K562 (cell line): ENCODE measurements around the gene SAV1. TPM values are rescaled to one million over a fixed set of nuclear protein-coding genes. Genes with fewer than 3 reads are reported as not detected.

ENCODE experiments used
- polyA plus RNA-seq, 8 experiments: library from polyadenylated mRNA; depleted of rRNA in 4 of 8; stranded (reverse) in 5 of 8; unstranded in 3 of 8; fragments of >200 nt; fragmentation: Nextera tagmentation in 2 of 8; fragmentation: Illumina TruSeq in 1 of 8; extraction: Ambion mirVana in 2 of 8; extraction: Trizol in 1 of 8; gene quantifications; 2 replicates each; pipeline versions ENCODE4 v1.2.1 to v1.2.3, GENCODE V29; 2011 to 2014; ENCODE audit warnings: inconsistent platforms in 1 of 8, missing spikeins in 1 of 8
- small RNA-seq: library from RNA; depleted of rRNA; stranded (forward); fragments of <200 nt; gene quantifications from one replicate; pipeline ENCODE3, GENCODE V24; 2014
- total RNA-seq, 7 experiments: library from RNA; depleted of rRNA in 6 of 7; stranded (reverse); fragments of >200 nt in 6 of 7; fragmentation: Illumina TruSeq in 2 of 7; extraction: Trizol in 2 of 7; gene quantifications; 2 replicates each; pipeline versions ENCODE4 v1.2.1 to v1.2.3, GENCODE V29; 2011 to 2021; ENCODE audit warnings: low replicate concordance in 1 of 7

SAV1 gene
- total and polyA plus RNA-seq, 9 of the 15 experiments (the other 6 are each of a cell fraction or from before 2014, with no cell fraction given): 6.5 to 18.1 (median 16.1) TPM

Small RNA genes lying within 50 kb of the gene (small RNA-seq; reads per million reads assigned to genes)
- not detected for gene RN7SL452P

Other genes starting within 250 kb of the SAV1 start
- gene MAP4K5, start 135.7 kb downstream of the SAV1 start, total RNA-seq (2014; rRNA removed): 29.4 and 39.5 TPM in 2 replicates
- 18.0 and 18.4 TPM in 2 replicates for gene MAP4K5, start 135.7 kb downstream of the SAV1 start, total RNA-seq (2014; rRNA removed; fragmentation: Illumina TruSeq; extraction: Trizol)
- 17.2 and 18.1 TPM in 2 replicates for gene MAP4K5, start 135.7 kb downstream of the SAV1 start, total RNA-seq (2015; rRNA removed; fragmentation: Illumina TruSeq; extraction: Trizol)
- gene MAP4K5, start 135.7 kb downstream of the SAV1 start, total RNA-seq (2021): 23.9 and 24.7 TPM in 2 replicates
- 12.2 and 14.4 TPM in 2 replicates for gene MAP4K5, start 135.7 kb downstream of the SAV1 start, polyA plus RNA-seq (2011; rRNA removed)
- 15.2 and 18.0 TPM in 2 replicates for gene MAP4K5, start 135.7 kb downstream of the SAV1 start, polyA plus RNA-seq (2014; fragmentation: Illumina TruSeq; extraction: Trizol)
- gene MAP4K5, start 135.7 kb downstream of the SAV1 start, polyA plus RNA-seq (2014; fragmentation: Nextera tagmentation; extraction: Ambion mirVana): 1 to 10 TPM; 5.9 TPM
- 25.8 and 28.0 TPM in 2 replicates for gene MAP4K5, start 135.7 kb downstream of the SAV1 start, polyA plus RNA-seq (2014; rRNA removed)
- not detected in 2 replicates for gene ATL1, start 108.2 kb downstream of the SAV1 start, total RNA-seq (2014; rRNA removed)
- gene ATL1, start 108.2 kb downstream of the SAV1 start, total RNA-seq (2014; rRNA removed; fragmentation: Illumina TruSeq; extraction: Trizol): 0.07 TPM in 1 of 2 replicates, not detected in the other
- gene ATL1, start 108.2 kb downstream of the SAV1 start, total RNA-seq (2015; rRNA removed; fragmentation: Illumina TruSeq; extraction: Trizol): not detected in 2 replicates
- 0.16 TPM in 1 of 2 replicates, not detected in the other for gene ATL1, start 108.2 kb downstream of the SAV1 start, total RNA-seq (2021)
- 0.15 TPM in 1 of 2 replicates, not detected in the other for gene ATL1, start 108.2 kb downstream of the SAV1 start, polyA plus RNA-seq (2011; rRNA removed)
- gene ATL1, start 108.2 kb downstream of the SAV1 start, polyA plus RNA-seq (2014; fragmentation: Illumina TruSeq; extraction: Trizol): 0.04 TPM in 1 of 2 replicates, not detected in the other
- under 1 TPM; 0.07 to 0.15 TPM for gene ATL1, start 108.2 kb downstream of the SAV1 start, polyA plus RNA-seq (2014; fragmentation: Nextera tagmentation; extraction: Ambion mirVana)
- not detected in 2 replicates for gene ATL1, start 108.2 kb downstream of the SAV1 start, polyA plus RNA-seq (2014; rRNA removed)
- gene NIN, start 162.9 kb upstream of the SAV1 start, total RNA-seq (2014; rRNA removed): 4.3 and 4.8 TPM in 2 replicates
- gene NIN, start 162.9 kb upstream of the SAV1 start, total RNA-seq (2014; rRNA removed; fragmentation: Illumina TruSeq; extraction: Trizol): 6.8 and 7.8 TPM in 2 replicates
- 8.2 and 8.3 TPM in 2 replicates for gene NIN, start 162.9 kb upstream of the SAV1 start, total RNA-seq (2015; rRNA removed; fragmentation: Illumina TruSeq; extraction: Trizol)
- 7.4 and 8.4 TPM in 2 replicates for gene NIN, start 162.9 kb upstream of the SAV1 start, total RNA-seq (2021)
- 3.5 and 5.4 TPM in 2 replicates for gene NIN, start 162.9 kb upstream of the SAV1 start, polyA plus RNA-seq (2011; rRNA removed)
- gene NIN, start 162.9 kb upstream of the SAV1 start, polyA plus RNA-seq (2014; fragmentation: Illumina TruSeq; extraction: Trizol): 5.0 TPM in 2 replicates
- gene NIN, start 162.9 kb upstream of the SAV1 start, polyA plus RNA-seq (2014; fragmentation: Nextera tagmentation; extraction: Ambion mirVana): 1 to 10 TPM in 1 of 2 experiments, under 1 TPM in 1; 0.84 to 1.0 TPM
- gene NIN, start 162.9 kb upstream of the SAV1 start, polyA plus RNA-seq (2014; rRNA removed): 2.4 and 3.8 TPM in 2 replicates
- gene ABHD12B, start 203.7 kb upstream of the SAV1 start, total RNA-seq (2014; rRNA removed): not detected in 2 replicates
- gene ABHD12B, start 203.7 kb upstream of the SAV1 start, total RNA-seq (2014; rRNA removed; fragmentation: Illumina TruSeq; extraction: Trizol): not detected in 2 replicates
- not detected in 2 replicates for gene ABHD12B, start 203.7 kb upstream of the SAV1 start, total RNA-seq (2015; rRNA removed; fragmentation: Illumina TruSeq; extraction: Trizol)
- not detected in 2 replicates for gene ABHD12B, start 203.7 kb upstream of the SAV1 start, total RNA-seq (2021)
- gene ABHD12B, start 203.7 kb upstream of the SAV1 start, polyA plus RNA-seq (2011; rRNA removed): not detected in 2 replicates
- gene ABHD12B, start 203.7 kb upstream of the SAV1 start, polyA plus RNA-seq (2014; fragmentation: Illumina TruSeq; extraction: Trizol): not detected in 2 replicates
- gene ABHD12B, start 203.7 kb upstream of the SAV1 start, polyA plus RNA-seq (2014; fragmentation: Nextera tagmentation; extraction: Ambion mirVana): not detected
- not detected in 2 replicates for gene ABHD12B, start 203.7 kb upstream of the SAV1 start, polyA plus RNA-seq (2014; rRNA removed)